Activated CD4-positive, CD25-positive, alpha-beta regulatory T cell treated with anti-CD3 and anti-CD28 coated beads, Interleukin-2, amount 50 U/mL, for 16 hours (primary cell): ENCODE data around the gene VDR.
"Not testable (repeated sequence)": the region's sequence is repeated elsewhere in the genome, so short reads cannot be mapped to it uniquely, and the experiment has no call there.

ENCODE experiments used
- DNase-seq: peaks from one replicate; pipeline ENCODE4 v3.0.0-alpha.2; 2020; ENCODE audit warnings: low read depth, low spot score

Gene VDR

GRCh38 chr12:47814539-47815170 is 90.1 kb downstream of the VDR start:
- DNase-seq, result no peak

GRCh38 chr12:47813511-47814196 is 91.1 kb downstream of the VDR start:
- DNase-seq, result no peak

- DNase-seq, result peak; percentile 90
Measured at GRCh38 chr12:47812797-47813510, 91.8 kb downstream of the VDR start.

- no peak for DNase-seq
Measured at GRCh38 chr12:47811581-47812484, 93.0 kb downstream of the VDR start.

GRCh38 chr12:47811072-47811396 is 93.8 kb downstream of the VDR start:
- DNase-seq, result no peak

GRCh38 chr12:47809518-47809917 is 95.3 kb downstream of the VDR start:
- not testable (repeated sequence) for DNase-seq

- no peak for DNase-seq
Measured at GRCh38 chr12:47808574-47809365, 96.0 kb downstream of the VDR start.

GRCh38 chr12:47808050-47808449 is 96.7 kb downstream of the VDR start:
- DNase-seq, result peak; percentile 62

- no peak for DNase-seq
Measured at GRCh38 chr12:47807338-47807737, 97.5 kb downstream of the VDR start.

GRCh38 chr12:47805417-47805816 is 99.4 kb downstream of the VDR start:
- no peak for DNase-seq

GRCh38 chr12:47804171-47804570 is 100.6 kb downstream of the VDR start:
- no peak for DNase-seq

- DNase-seq, result no peak
Measured at GRCh38 chr12:47803191-47803875, 101.5 kb downstream of the VDR start.

- no peak for DNase-seq
Measured at GRCh38 chr12:47802312-47802711, 102.5 kb downstream of the VDR start.

GRCh38 chr12:47801904-47802246 is 102.9 kb downstream of the VDR start:
- no peak for DNase-seq

GRCh38 chr12:47801170-47801903 is 103.5 kb downstream of the VDR start:
- DNase-seq, result no peak

GRCh38 chr12:47800582-47800981 is 104.2 kb downstream of the VDR start:
- no peak for DNase-seq

GRCh38 chr12:47799357-47799955 is 105.3 kb downstream of the VDR start:
- no peak for DNase-seq

- no peak for DNase-seq
Measured at GRCh38 chr12:47798382-47798948, 106.3 kb downstream of the VDR start.

GRCh38 chr12:47797441-47797840 is 107.4 kb downstream of the VDR start:
- no peak for DNase-seq
